NCI-H1694 (cell line): ENCODE results near the gene B3GNT5.

Source experiments
- DNase-seq: peaks from one replicate; lab custom pipeline; 2025; lab: John Stamatoyannopoulos, UW

The B3GNT5 gene

GRCh38 chr3:183265834-183266417 lies 12.9 kb downstream of the B3GNT5 start:
- no peak for DNase-seq

GRCh38 chr3:183266454-183266853 lies 13.4 kb downstream of the B3GNT5 start:
- DNase-seq: no peak

DNA sequence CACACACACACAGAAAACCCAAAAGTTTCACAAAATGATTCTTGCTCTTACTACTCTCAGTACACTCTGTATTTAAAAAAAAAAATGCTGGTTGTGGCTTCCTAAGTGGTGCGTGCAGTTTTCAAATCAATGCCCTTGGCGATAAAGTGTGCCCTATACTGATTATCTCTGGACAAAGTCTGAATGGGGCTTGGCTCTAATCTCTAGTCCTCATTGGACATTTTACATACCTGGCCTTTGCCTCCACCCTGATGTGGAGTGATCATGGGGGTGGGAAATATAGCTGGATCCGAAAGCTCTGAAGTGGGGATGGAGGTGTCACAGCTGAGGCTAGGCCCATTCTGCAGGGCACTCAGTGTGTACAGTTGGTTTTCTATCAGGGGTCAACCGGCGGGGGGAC lies 14.1 kb downstream of the B3GNT5 start:
- DNase-seq: no peak

GRCh38 chr3:183268366-183268765 lies 15.3 kb downstream of the B3GNT5 start:
- no peak for DNase-seq

DNA sequence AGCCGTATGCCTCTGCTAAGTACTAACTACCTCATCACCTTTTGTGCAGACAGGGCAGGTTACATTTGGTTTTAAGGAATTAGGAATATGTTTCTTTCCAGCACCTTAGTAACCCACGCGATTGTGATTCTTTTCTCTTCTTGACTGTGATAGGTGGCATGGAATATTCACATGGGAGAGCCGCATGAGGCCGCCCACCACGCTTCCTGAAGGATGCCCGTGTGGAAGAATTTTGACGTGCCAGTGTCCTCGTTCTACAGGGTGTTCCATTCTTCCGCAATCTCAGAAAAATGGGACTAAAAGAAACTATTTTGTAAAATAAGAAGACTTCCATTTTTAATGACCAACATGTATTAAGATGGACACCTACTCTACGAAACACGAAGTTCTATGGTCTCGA lies 16.3 kb downstream of the B3GNT5 start:
- no peak for DNase-seq

DNA sequence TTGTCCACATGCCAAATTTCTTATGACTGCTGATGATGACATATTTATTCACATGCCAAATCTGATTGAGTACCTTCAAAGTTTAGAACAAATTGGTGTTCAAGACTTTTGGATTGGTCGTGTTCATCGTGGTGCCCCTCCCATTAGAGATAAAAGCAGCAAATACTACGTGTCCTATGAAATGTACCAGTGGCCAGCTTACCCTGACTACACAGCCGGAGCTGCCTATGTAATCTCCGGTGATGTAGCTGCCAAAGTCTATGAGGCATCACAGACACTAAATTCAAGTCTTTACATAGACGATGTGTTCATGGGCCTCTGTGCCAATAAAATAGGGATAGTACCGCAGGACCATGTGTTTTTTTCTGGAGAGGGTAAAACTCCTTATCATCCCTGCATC lies 17.3 kb downstream of the B3GNT5 start:
- DNase-seq: no peak

DNA sequence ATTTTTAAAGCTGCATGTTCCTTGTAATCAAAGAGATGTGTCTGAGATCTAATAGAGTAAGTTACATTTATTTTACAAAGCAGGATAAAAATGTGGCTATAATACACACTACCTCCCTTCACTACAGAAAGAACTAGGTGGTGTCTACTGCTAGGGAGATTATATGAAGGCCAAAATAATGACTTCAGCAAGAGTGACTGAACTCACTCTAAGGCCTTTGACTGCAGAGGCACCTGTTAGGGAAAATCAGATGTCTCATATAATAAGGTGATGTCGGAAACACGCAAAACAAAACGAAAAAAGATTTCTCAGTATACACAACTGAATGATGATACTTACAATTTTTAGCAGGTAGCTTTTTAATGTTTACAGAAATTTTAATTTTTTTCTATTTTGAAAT lies 19.1 kb downstream of the B3GNT5 start:
- DNase-seq: no peak

DNA sequence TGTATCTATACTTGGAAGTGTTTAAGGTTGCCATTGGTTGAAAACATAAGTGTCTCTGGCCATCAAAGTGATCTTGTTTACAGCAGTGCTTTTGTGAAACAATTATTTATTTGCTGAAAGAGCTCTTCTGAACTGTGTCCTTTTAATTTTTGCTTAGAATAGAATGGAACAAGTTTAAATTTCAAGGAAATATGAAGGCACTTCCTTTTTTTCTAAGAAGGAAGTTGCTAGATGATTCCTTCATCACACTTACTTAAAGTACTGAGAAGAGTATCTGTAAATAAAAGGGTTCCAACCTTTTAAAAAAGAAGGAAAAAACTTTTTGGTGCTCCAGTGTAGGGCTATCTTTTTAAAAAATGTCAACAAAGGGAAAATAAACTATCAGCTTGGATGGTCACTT lies 19.7 kb downstream of the B3GNT5 start:
- no peak for DNase-seq

- no peak for DNase-seq
These were observed 21.6 kb downstream of the B3GNT5 start for GRCh38 chr3:183274609-183275008.

DNA sequence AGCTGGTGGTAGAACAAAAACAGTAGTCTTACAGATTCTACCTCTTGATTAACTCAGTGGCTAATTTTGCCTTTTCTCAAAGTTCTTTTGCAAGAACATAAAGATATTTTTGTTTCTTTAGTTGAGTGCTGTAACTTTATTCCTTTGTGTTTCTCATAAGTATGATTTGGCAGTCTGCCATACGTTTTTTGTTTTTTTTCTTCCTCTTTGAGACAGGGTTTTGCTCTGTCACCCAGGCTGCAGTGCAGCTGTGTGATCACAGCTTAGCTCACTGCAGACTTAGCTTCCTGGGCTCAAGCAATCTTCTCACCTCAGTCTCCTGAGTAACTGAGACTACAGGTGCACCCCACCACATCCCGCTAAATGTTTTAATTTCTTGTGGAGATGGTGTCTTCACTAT lies 22.4 kb downstream of the B3GNT5 start:
- DNase-seq: no peak

- DNase-seq: no peak
These were observed 22.9 kb downstream of the B3GNT5 start for GRCh38 chr3:183275937-183276336.

DNA sequence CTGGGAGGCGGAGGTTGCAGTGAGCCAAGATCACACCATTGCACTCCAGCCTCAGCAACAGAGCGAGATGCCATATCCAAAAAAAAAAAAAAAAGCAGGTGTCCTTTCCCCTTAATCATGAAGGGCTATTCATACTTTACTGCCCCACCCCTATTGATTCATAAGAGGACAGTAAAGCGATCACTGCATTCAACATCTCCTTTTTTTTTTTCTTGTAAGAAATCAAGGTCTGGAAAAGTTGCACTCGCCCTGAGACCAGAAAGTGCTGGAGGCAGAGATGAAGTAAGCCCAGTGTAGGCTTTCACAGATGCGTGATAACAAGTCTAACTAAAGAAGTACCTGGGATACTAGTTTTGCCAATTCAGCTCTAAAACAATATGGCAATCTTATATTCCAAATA lies 24.2 kb downstream of the B3GNT5 start:
- no peak for DNase-seq

GRCh38 chr3:183278479-183279088 lies 25.5 kb downstream of the B3GNT5 start:
- DNase-seq: peak; percentile 54

DNA sequence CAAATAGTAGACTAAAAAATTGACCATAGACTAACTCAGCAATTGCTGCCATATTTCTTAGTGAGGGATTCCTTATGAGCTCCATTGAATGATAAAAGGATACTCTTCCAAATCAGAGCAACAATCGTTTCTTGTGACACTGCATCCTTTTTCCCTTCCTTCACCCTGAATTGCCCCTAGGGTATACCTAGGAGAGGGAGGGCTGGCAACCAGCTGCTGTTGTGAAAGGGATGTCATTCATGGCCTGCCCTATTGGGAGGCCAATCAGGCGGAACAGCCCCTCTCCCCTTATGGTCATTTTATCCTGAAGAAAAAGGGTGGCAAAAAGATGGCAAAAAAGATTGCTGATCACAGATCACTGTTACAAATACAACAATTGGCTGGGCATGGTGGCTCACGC lies 26.3 kb downstream of the B3GNT5 start:
- no peak for DNase-seq

GRCh38 chr3:183281126-183281797 lies 28.2 kb downstream of the B3GNT5 start:
- DNase-seq: no peak

- no peak for DNase-seq
These were observed 30.8 kb downstream of the B3GNT5 start for GRCh38 chr3:183283886-183284285.

GRCh38 chr3:183284570-183284969 lies 31.5 kb downstream of the B3GNT5 start:
- no peak for DNase-seq

DNA sequence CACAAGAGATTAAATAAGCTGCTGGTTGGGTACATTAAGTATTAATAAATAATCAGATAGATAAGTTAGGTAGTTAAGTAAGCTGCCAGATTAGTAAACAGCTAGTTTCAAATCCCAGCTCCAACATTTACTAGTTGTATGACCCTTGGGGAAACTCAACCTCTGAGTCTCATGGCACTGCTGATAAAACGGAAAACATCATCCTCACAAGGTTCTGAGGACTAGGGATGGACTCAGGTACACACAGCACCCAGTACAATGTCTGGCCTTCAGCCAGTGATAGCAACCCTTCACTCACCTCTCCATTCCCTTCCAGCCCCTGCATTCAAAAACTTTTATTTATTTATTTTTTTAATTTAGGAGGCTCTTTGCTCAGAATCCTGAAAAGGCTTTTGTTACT lies 32.3 kb downstream of the B3GNT5 start:
- no peak for DNase-seq

DNA sequence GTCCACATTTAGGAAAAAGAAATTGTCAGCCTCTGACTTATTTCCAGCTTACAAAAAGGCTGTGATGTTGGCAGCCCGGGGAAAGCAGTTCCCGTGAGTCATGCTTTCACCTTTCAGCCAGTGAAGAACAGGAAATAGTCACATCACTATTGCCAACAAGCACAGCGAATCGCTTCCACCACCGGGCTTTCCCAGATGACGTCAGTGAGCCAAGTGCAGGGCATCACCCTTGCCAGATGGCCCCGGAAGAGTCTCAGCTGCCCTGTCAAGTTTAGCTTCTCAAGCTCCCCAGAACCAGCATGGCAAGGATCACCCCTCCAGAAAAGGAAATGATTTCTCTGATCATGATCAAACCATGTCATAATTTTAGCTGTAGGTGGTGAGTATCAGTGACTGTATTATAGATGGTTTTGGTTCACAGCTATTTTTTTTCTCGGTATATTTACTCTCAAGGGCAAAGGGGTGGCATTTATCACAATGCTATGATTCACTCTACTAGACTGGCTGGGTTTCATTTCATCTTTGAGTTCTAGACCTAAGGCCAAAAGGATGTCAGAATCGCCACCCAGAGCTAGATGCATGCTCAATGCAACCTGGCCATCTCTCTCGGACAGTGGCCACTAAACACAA lies 32.9 kb downstream of the B3GNT5 start:
- peak; percentile 73 for DNase-seq

- DNase-seq: no peak
These were observed 34.4 kb downstream of the B3GNT5 start for GRCh38 chr3:183287301-183287971.

GRCh38 chr3:183288117-183288516 lies 35.1 kb downstream of the B3GNT5 start:
- DNase-seq: no peak

DNA sequence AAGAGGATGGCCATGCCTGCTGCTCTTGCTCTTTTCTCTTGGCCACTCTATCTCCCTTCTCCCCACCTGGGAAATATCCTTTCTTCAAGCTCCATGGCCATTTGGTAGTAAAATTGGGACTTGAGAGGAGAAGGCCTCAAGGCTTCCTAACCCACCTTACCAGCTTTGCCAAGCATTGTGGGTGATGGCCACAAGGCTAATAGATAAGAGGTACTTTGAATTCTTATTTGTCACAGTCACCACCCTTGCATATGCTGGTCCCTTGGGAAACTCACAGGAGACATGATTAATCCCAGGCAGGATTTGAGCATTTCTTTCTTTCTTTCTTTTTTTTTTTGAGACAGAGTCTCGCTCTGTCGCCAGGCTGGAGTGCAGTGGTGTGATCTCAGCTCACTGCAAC lies 37.2 kb downstream of the B3GNT5 start:
- no peak for DNase-seq
